Neural cell (in vitro differentiated cells): ENCODE results near the gene SIX2. TPM values are rescaled to one million over a fixed set of nuclear protein-coding genes. Genes with fewer than 3 reads are reported as not detected.

Experiments
- H2AFZ ChIP-seq: fragments of 200-600, 300-800 bp; sonication (generic), shearing (Covaris generic); 2 replicates; pipeline ENCODE4 v1.6.0; 2014; ENCODE audit warnings: low read depth, mild to moderate bottlenecking, antibody characterized with exemption, low read length, moderate library complexity
- H3F3A ChIP-seq: fragments of 200-600 bp; shearing (Covaris generic); 2 replicates; pipeline ENCODE4 v1.6.1; 2016; ENCODE audit warnings: mild to moderate bottlenecking, moderate library complexity, mixed read lengths, antibody characterized with exemption, low read length; ENCODE audit not compliant: insufficient read depth, poor library complexity, severe bottlenecking
- H3K27ac ChIP-seq: fragments of 200-600, 300-800 bp; sonication (generic), shearing (Covaris generic); 2 replicates; pipeline ENCODE4 v1.5.1; 2014; ENCODE audit warnings: mild to moderate bottlenecking, low read length, moderate library complexity
- H3K27me3 ChIP-seq: fragments of 300-800, 200-600 bp; sonication (generic), shearing (Covaris generic); 2 replicates; pipeline ENCODE4 v1.6.0; 2014; ENCODE audit warnings: mild to moderate bottlenecking, low read depth, low read length, moderate library complexity; ENCODE audit not compliant: insufficient read depth
- H3K36me3 ChIP-seq: fragments of 300-800, 200-600 bp; sonication (generic), shearing (Covaris generic); 2 replicates; pipeline ENCODE4 v1.5.1; 2014; ENCODE audit warnings: mild to moderate bottlenecking, antibody characterized with exemption, low read length, moderate library complexity; ENCODE audit not compliant: insufficient read depth
- H3K4me2 ChIP-seq: fragments of 300-800, 200-600 bp; sonication (generic), shearing (Covaris generic); 2 replicates; pipeline ENCODE4 v1.6.0; 2014; ENCODE audit warnings: mild to moderate bottlenecking, low read length
- H3K4me3 ChIP-seq: fragments of 300-800, 200-600 bp; sonication (generic), shearing (Covaris generic); 2 replicates; pipeline ENCODE4 v1.5.1; 2014; ENCODE audit warnings: mild to moderate bottlenecking, low read length, moderate library complexity
- H3K79me2 ChIP-seq: fragments of 200-600 bp; shearing (Covaris generic); replicated peaks from 2 replicates; pipeline ENCODE4 v1.6.0; 2014; ENCODE audit warnings: mild to moderate bottlenecking, low read length, moderate library complexity; ENCODE audit not compliant: insufficient read depth
- H3K9ac ChIP-seq: fragments of 300-800, 200-600 bp; sonication (generic), shearing (Covaris generic); 2 replicates; pipeline ENCODE4 v1.6.1; 2016; ENCODE audit warnings: mild to moderate bottlenecking, low read length, mixed read lengths
- H3K9me2 ChIP-seq: fragments of 200-600 bp; shearing (Covaris generic); 2 replicates; pipeline ENCODE4 v1.6.1; 2016; ENCODE audit warnings: mild to moderate bottlenecking, low read length, mixed read lengths; ENCODE audit not compliant: insufficient read depth
- H3K9me3 ChIP-seq: fragments of 200-600, 300-800 bp; sonication (generic), shearing (Covaris generic); 2 replicates; pipeline ENCODE4 v1.6.1; 2016; ENCODE audit warnings: mild to moderate bottlenecking, mixed run types, low read length, moderate library complexity, mixed read lengths
- H4K20me1 ChIP-seq: fragments of 200-600 bp; shearing (Covaris generic); 2 replicates; pipeline ENCODE4 v1.6.1; 2016; ENCODE audit warnings: mild to moderate bottlenecking, mixed run types; ENCODE audit not compliant: insufficient read depth
- EP300 ChIP-seq: fragments of 450-650 bp; conservative IDR thresholded peaks from 2 replicates; pipeline ENCODE4 v1.6.1; 2014; ENCODE audit warnings: antibody characterized with exemption, mild to moderate bottlenecking, moderate library complexity; ENCODE audit not compliant: poor library complexity, severe bottlenecking
- EZH2 ChIP-seq: fragments of 200-600, 300-800 bp; shearing (Covaris generic), sonication (generic); IDR thresholded peaks from 2 replicates; pipeline ENCODE4 v1.6.1; 2014; ENCODE audit warnings: antibody characterized with exemption, low read length, borderline replicate concordance, mild to moderate bottlenecking; ENCODE audit not compliant: insufficient read depth, poor library complexity, severe bottlenecking
- MXI1 ChIP-seq: fragments of 450-650 bp; conservative IDR thresholded peaks from 2 replicates; pipeline ENCODE4 v1.6.1; 2014; ENCODE audit warnings: antibody characterized with exemption, mild to moderate bottlenecking; ENCODE audit not compliant: poor library complexity, severe bottlenecking
- POLR2AphosphoS5 ChIP-seq: IDR thresholded peaks from 2 replicates; pipeline ENCODE4 v1.6.1; 2012
- RAD21 ChIP-seq: fragments of 450-650 bp; conservative IDR thresholded peaks from 2 replicates; pipeline ENCODE4 v1.6.1; 2014; ENCODE audit warnings: antibody characterized with exemption, mild to moderate bottlenecking, moderate library complexity
- SMC3 ChIP-seq: fragments of 450-650 bp; conservative IDR thresholded peaks from 2 replicates; pipeline ENCODE4 v1.6.1; 2014; ENCODE audit warnings: antibody characterized with exemption, mild to moderate bottlenecking, moderate library complexity; ENCODE audit not compliant: poor library complexity
- TAF1 ChIP-seq: IDR thresholded peaks from 2 replicates; pipeline ENCODE4 v1.6.1; 2012; ENCODE audit warnings: low read depth
- polyA plus RNA-seq: library from polyadenylated mRNA; depleted of rRNA; stranded (reverse); fragments of >200 nt; gene quantifications from 2 replicates; pipeline ENCODE4 v1.2.3, GENCODE V29; 2014
- TF ChIP-seq, protein P1 (sequence below): fragments of 450-650 bp; IDR thresholded peaks from 2 replicates; pipeline ENCODE4 v1.5.1; 2014; ENCODE audit warnings: antibody characterized with exemption, mild to moderate bottlenecking, moderate library complexity; ENCODE audit not compliant: poor library complexity, severe bottlenecking
- TF ChIP-seq, protein P2 (sequence below): IDR thresholded peaks from 2 replicates; pipeline ENCODE4 v1.6.1; 2012; ENCODE audit warnings: borderline replicate concordance

SIX2 gene
- polyA plus RNA-seq, 1 donor from 2014 or later, result 0.16 TPM

DNA sequence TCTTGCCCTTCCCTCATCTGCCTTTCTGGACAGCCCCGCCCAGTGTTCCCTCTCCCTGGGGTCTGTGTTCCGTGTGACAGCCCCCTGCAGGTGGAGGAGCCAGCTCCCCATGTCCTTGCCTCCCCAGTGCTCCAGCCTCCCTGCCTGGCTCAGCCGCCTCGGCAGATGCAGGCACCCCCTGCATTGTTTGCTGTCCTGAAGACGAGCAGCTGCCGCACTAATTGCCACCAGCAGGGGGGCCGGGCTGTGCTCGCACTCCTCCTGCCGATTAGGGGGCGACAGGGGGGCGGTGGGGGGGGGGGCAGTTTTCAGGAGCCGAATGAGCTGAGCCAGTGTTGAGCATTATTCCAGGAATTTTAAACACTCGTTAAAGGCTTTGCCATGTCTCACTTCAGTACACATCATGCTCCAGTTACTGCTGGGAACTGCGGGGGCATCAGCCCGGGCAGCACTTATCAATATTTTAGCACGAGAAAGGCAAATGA is 44.5 kb downstream of the SIX2 start:
- TF ChIP-seq MXI1, result no peak
- TF ChIP-seq RAD21, result no peak
- TF ChIP-seq POLR2AphosphoS5, result no peak
- TF ChIP-seq EZH2, result no peak
- TF ChIP-seq, protein P1, sequence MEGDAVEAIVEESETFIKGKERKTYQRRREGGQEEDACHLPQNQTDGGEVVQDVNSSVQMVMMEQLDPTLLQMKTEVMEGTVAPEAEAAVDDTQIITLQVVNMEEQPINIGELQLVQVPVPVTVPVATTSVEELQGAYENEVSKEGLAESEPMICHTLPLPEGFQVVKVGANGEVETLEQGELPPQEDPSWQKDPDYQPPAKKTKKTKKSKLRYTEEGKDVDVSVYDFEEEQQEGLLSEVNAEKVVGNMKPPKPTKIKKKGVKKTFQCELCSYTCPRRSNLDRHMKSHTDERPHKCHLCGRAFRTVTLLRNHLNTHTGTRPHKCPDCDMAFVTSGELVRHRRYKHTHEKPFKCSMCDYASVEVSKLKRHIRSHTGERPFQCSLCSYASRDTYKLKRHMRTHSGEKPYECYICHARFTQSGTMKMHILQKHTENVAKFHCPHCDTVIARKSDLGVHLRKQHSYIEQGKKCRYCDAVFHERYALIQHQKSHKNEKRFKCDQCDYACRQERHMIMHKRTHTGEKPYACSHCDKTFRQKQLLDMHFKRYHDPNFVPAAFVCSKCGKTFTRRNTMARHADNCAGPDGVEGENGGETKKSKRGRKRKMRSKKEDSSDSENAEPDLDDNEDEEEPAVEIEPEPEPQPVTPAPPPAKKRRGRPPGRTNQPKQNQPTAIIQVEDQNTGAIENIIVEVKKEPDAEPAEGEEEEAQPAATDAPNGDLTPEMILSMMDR, result no peak
- TF ChIP-seq, protein P2, sequence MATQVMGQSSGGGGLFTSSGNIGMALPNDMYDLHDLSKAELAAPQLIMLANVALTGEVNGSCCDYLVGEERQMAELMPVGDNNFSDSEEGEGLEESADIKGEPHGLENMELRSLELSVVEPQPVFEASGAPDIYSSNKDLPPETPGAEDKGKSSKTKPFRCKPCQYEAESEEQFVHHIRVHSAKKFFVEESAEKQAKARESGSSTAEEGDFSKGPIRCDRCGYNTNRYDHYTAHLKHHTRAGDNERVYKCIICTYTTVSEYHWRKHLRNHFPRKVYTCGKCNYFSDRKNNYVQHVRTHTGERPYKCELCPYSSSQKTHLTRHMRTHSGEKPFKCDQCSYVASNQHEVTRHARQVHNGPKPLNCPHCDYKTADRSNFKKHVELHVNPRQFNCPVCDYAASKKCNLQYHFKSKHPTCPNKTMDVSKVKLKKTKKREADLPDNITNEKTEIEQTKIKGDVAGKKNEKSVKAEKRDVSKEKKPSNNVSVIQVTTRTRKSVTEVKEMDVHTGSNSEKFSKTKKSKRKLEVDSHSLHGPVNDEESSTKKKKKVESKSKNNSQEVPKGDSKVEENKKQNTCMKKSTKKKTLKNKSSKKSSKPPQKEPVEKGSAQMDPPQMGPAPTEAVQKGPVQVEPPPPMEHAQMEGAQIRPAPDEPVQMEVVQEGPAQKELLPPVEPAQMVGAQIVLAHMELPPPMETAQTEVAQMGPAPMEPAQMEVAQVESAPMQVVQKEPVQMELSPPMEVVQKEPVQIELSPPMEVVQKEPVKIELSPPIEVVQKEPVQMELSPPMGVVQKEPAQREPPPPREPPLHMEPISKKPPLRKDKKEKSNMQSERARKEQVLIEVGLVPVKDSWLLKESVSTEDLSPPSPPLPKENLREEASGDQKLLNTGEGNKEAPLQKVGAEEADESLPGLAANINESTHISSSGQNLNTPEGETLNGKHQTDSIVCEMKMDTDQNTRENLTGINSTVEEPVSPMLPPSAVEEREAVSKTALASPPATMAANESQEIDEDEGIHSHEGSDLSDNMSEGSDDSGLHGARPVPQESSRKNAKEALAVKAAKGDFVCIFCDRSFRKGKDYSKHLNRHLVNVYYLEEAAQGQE, result no peak
- no peak for TF ChIP-seq SMC3
- no peak for TF ChIP-seq TAF1
- TF ChIP-seq EP300, result no peak
- H3K27ac ChIP-seq, result no peak overlapping the region
- H3K9ac ChIP-seq, result no peak overlapping the region
- no peaks in the 10 kb centered on the region for H4K20me1 ChIP-seq
- no peak overlapping the region for H2AFZ ChIP-seq
- no peaks in the 10 kb centered on the region for H3K9me3 ChIP-seq
- H3K36me3 ChIP-seq, result no peaks in the 10 kb centered on the region
- no peaks in the 10 kb centered on the region for H3F3A ChIP-seq
- no peaks in the 10 kb centered on the region for H3K9me2 ChIP-seq
- H3K4me3 ChIP-seq, result no peak overlapping the region
- H3K4me2 ChIP-seq, result no peak overlapping the region
- H3K79me2 ChIP-seq, result no peaks in the 10 kb centered on the region
- no peaks in the 10 kb centered on the region for H3K27me3 ChIP-seq

DNA sequence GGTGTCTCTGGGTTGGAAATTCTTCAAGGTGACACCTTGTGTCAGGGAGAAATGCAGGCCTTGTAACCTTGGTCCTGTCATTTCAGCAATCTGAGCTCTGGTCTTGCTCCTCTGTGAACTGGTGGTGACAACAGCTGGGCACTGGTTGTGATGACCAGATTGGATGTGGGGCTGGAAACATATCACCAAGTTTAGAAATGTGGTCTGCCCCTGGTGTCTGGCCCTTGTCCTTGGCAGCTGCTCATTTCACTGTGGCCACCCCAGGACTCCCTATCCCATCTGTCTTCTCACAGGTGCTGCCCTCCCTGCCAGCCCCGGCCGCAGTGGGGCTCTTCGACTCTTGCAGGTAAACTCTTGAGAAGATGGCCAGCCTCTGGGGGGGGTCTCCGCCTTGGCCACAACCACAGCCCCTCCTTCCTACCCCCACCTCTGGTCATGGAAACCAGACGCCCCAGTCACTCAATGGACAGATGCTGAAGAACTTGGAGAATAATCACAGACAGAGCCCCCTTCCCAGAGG is 47.0 kb downstream of the SIX2 start:
- Histone ChIP-seq H3K36me3 (no peaks in the 10 kb centered on the region), H3K9me3 (no peaks in the 10 kb centered on the region), H3K79me2 (no peaks in the 10 kb centered on the region), H3K9me2 (no peaks in the 10 kb centered on the region), H2AFZ (no peak overlapping the region), H4K20me1 (no peaks in the 10 kb centered on the region), H3K4me2 (no peak overlapping the region), H3K27ac (no peak overlapping the region), H3K9ac (no peak overlapping the region), H3F3A (no peaks in the 10 kb centered on the region), H3K27me3 (no peaks in the 10 kb centered on the region), H3K4me3 (no peak overlapping the region)
- TF ChIP-seq EP300 (no peak), MXI1 (no peak), SMC3 (no peak), TAF1 (no peak), RAD21 (no peak), POLR2AphosphoS5 (no peak), EZH2 (no peak)
- TF ChIP-seq, protein P1, result no peak
- TF ChIP-seq, protein P2, result no peak
